Nephron progenitor cell (in vitro differentiated cells): ENCODE measurements around the gene FEN1.

Experiments used
- DNase-seq: peaks from one replicate; pipeline ENCODE4 v3.0.0; 2021
- H3K27ac Mint-ChIP-seq: 2 replicates; pipeline ENCODE4 v1.8.0; 2021; ENCODE audit warnings: mild to moderate bottlenecking, moderate library complexity, mixed read lengths
- H3K27me3 Mint-ChIP-seq: 2 replicates; pipeline ENCODE4 v1.8.0; 2021; ENCODE audit warnings: mild to moderate bottlenecking, low read depth, mixed read lengths; ENCODE audit not compliant: poor library complexity
- H3K36me3 Mint-ChIP-seq: 2 replicates; pipeline ENCODE4 v1.8.0; 2021; ENCODE audit warnings: low read depth, mixed read lengths
- H3K4me1 Mint-ChIP-seq: 2 replicates; pipeline ENCODE4 v1.8.0; 2021; ENCODE audit warnings: mixed read lengths
- H3K4me3 Mint-ChIP-seq: 2 replicates; pipeline ENCODE4 v1.8.0; 2021; ENCODE audit warnings: mild to moderate bottlenecking, moderate library complexity, mixed read lengths
- H3K9me3 Mint-ChIP-seq: 2 replicates; pipeline ENCODE4 v1.8.0; 2021; ENCODE audit warnings: mild to moderate bottlenecking, moderate library complexity, mixed read lengths
- CTCF ChIP-seq: fragments of 200-600 bp; sonication (generic); IDR thresholded peaks from 2 replicates; pipeline ENCODE4 v1.5.0; 2021; ENCODE audit warnings: antibody characterized with exemption

FEN1 gene

GRCh38 chr11:61805146-61805545 lies 12.4 kb downstream of the FEN1 start:
- H3K4me3 Mint-ChIP-seq = no peak overlapping the region
- H3K4me1 Mint-ChIP-seq = peaks cover 11% of the 10 kb centered on the region
- no peak for TF ChIP-seq CTCF
- H3K27me3 Mint-ChIP-seq = no peaks in the 10 kb centered on the region
- DNase-seq = no peak
- H3K9me3 Mint-ChIP-seq = no peaks in the 10 kb centered on the region
- peaks cover 89% of the 10 kb centered on the region for H3K36me3 Mint-ChIP-seq
- H3K27ac Mint-ChIP-seq = peak overlapping the region; percentile 74

DNA sequence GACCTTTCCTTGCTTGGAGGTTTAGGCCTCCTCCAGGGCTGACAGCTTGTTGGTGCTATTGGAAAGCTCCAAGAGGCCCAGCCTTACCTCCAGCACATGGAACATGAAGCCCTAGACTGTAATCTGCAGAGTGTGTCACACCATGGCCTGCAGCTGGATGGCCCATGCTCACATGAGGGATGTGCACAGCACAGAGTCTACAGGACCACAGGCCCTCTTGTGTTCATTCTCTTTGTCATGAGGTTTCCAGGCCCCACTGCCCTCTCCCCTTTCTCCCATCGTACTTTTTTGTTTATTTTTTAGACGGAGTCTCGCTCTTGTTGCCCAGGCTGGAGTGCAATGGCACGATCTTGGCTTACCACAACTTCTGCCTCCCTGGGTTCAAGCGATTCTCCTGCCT lies 14.1 kb downstream of the FEN1 start:
- Mint-ChIP-seq H3K36me3 (peaks cover 95% of the 10 kb centered on the region), H3K4me1 (peaks cover 6% of the 10 kb centered on the region), H3K27ac (peak overlapping the region; percentile 74), H3K4me3 (no peak overlapping the region), H3K9me3 (no peaks in the 10 kb centered on the region), H3K27me3 (no peaks in the 10 kb centered on the region)
- TF ChIP-seq CTCF = no peak
- no peak for DNase-seq

GRCh38 chr11:61810671-61811175 lies 18.0 kb downstream of the FEN1 start:
- Mint-ChIP-seq H3K4me1 (peaks cover 25% of the 10 kb centered on the region), H3K36me3 (peaks cover 88% of the 10 kb centered on the region), H3K4me3 (no peak overlapping the region), H3K27me3 (no peaks in the 10 kb centered on the region), H3K27ac (no peak overlapping the region), H3K9me3 (peaks cover 4% of the 10 kb centered on the region)
- TF ChIP-seq CTCF = no peak
- DNase-seq = no peak

GRCh38 chr11:61811831-61812230 lies 19.1 kb downstream of the FEN1 start:
- Mint-ChIP-seq H3K4me1 (peaks cover 25% of the 10 kb centered on the region), H3K27ac (peak overlapping the region; percentile 89), H3K27me3 (no peaks in the 10 kb centered on the region), H3K36me3 (peaks cover 80% of the 10 kb centered on the region), H3K9me3 (peaks cover 4% of the 10 kb centered on the region), H3K4me3 (no peak overlapping the region)
- no peak for TF ChIP-seq CTCF
- DNase-seq = no peak

- peaks cover 69% of the 10 kb centered on the region for H3K36me3 Mint-ChIP-seq
- H3K4me3 Mint-ChIP-seq = no peak overlapping the region
Measured at GRCh38 chr11:61812736-61813411, 20.2 kb downstream of the FEN1 start.

More at GRCh38 chr11:61812736-61813411, 20.2 kb downstream of the FEN1 start:
- peaks cover 4% of the 10 kb centered on the region for H3K9me3 Mint-ChIP-seq
- no peak for TF ChIP-seq CTCF
- DNase-seq = no peak
- no peak overlapping the region for H3K27ac Mint-ChIP-seq
- no peaks in the 10 kb centered on the region for H3K27me3 Mint-ChIP-seq
- H3K4me1 Mint-ChIP-seq = peaks cover 32% of the 10 kb centered on the region
